WERI-Rb-1 (cell line): ENCODE measurements around the gene CALML6.

Experiments
- DNase-seq: peaks from one replicate; pipeline ENCODE4 v3.0.0-alpha.2; 2020
- H3K27ac ChIP-seq: fragments of 250-450 bp; sonication (Bioruptor Pico); 2 replicates; pipeline ENCODE4 v1.5.1; 2020; ENCODE audit warnings: mild to moderate bottlenecking, moderate library complexity
- H3K27me3 ChIP-seq: fragments of 250-450 bp; sonication (Bioruptor Pico); 2 replicates; pipeline ENCODE4 v1.5.1; 2021; ENCODE audit warnings: mild to moderate bottlenecking, low read depth, moderate library complexity; ENCODE audit not compliant: insufficient read depth, severe bottlenecking
- H3K36me3 ChIP-seq: fragments of 250-450 bp; sonication (Bioruptor Pico); 2 replicates; pipeline ENCODE4 v1.5.1; 2020; ENCODE audit warnings: mild to moderate bottlenecking, moderate library complexity
- H3K4me3 ChIP-seq: 2 replicates; pipeline ENCODE4 v1.5.1; 2011; ENCODE audit warnings: low read depth, mild to moderate bottlenecking, control low read depth, low read length
- H3K9me3 ChIP-seq: fragments of 250-450 bp; sonication (Bioruptor Pico); 2 replicates; pipeline ENCODE4 v1.5.1; 2021; ENCODE audit warnings: mild to moderate bottlenecking, moderate library complexity; ENCODE audit not compliant: severe bottlenecking
- CTCF ChIP-seq: IDR thresholded peaks from 2 replicates; pipeline ENCODE4 v1.5.1; 2011; ENCODE audit warnings: low read depth, mild to moderate bottlenecking, control low read depth, inconsistent platforms, low read length

Gene CALML6

GRCh38 chr1:1965546-1965945 lies 50.5 kb downstream of the CALML6 start:
- H3K36me3 ChIP-seq = no peaks in the 10 kb centered on the region
- DNase-seq = no peak
- no peak for TF ChIP-seq CTCF
- no peaks in the 10 kb centered on the region for H3K27me3 ChIP-seq
- H3K4me3 ChIP-seq = no peak overlapping the region
- H3K9me3 ChIP-seq = no peaks in the 10 kb centered on the region
- no peak overlapping the region for H3K27ac ChIP-seq

- Histone ChIP-seq H3K36me3 (no peaks in the 10 kb centered on the region), H3K9me3 (no peaks in the 10 kb centered on the region), H3K27ac (no peak overlapping the region), H3K27me3 (no peaks in the 10 kb centered on the region), H3K4me3 (no peak overlapping the region)
- no peak for TF ChIP-seq CTCF
- no peak for DNase-seq
Observed at GRCh38 chr1:1966071-1966740, 51.1 kb downstream of the CALML6 start.
